Upper lobe of left lung (tissue), 6 donors: ENCODE measurements around the gene DLG2. TPM values are rescaled to one million over a fixed set of nuclear protein-coding genes. Genes with fewer than 3 reads are reported as not detected.

ENCODE experiments used
- ATAC-seq, 2 donors: fragments of 200-7000 bp; cut with Tn5 transposase; one replicate each; pipeline ENCODE4 v1.9.1; 2022; ENCODE audit warnings: mild to moderate bottlenecking in 2 of 2, moderate library complexity in 2 of 2; ENCODE audit not compliant: low FRiP score in 2 of 2
- DNase-seq, 2 donors: peaks; one replicate each; pipeline ENCODE4 v3.0.0-alpha.2; 2019 to 2020
- H3K27ac ChIP-seq, 4 donors: fragments of 200-600 bp; sonication (generic); one replicate each; pipeline ENCODE4 v1.5.1; 2016 to 2019
- H3K27me3 ChIP-seq, 4 donors: fragments of 200-600 bp; sonication (generic); one replicate each; pipeline ENCODE4 v1.5.1; 2017 to 2019
- H3K36me3 ChIP-seq, 4 donors: fragments of 200-600 bp; sonication (generic); one replicate each; pipeline ENCODE4 v1.5.1; 2016 to 2019
- H3K4me1 ChIP-seq, 4 donors: fragments of 200-600 bp; sonication (generic); one replicate each; pipeline ENCODE4 v1.5.1; 2018 to 2019
- H3K4me3 ChIP-seq, 4 donors: fragments of 200-600 bp; sonication (generic); one replicate each; pipeline ENCODE4 v1.5.1; 2017 to 2019; ENCODE audit warnings: mild to moderate bottlenecking in 2 of 4, moderate library complexity in 1 of 4
- H3K9me3 ChIP-seq, 4 donors: fragments of 200-600 bp; sonication (generic); one replicate each; pipeline ENCODE4 v1.5.1; 2018 to 2019
- EP300 ChIP-seq, 4 donors: sonication (generic); formaldehyde crosslinking; IDR thresholded peaks; one replicate each; pipeline ENCODE4 v1.5.1; 2017; ENCODE audit warnings: antibody characterized with exemption in 4 of 4, control low read depth in 2 of 4
- POLR2A ChIP-seq, 4 donors: fragments of 450-650 bp; IDR thresholded peaks; one replicate each; pipeline ENCODE4 v1.5.1; 2016 to 2017; ENCODE audit warnings: antibody characterized with exemption in 4 of 4, mild to moderate bottlenecking in 2 of 4
- POLR2AphosphoS5 ChIP-seq, 2 donors: sonication (generic); formaldehyde crosslinking; IDR thresholded peaks; one replicate each; pipeline ENCODE4 v1.5.1; 2017; ENCODE audit warnings: antibody characterized with exemption in 2 of 2
- WGBS, 2 donors: methylation state at CpG; one replicate each; pipeline ENCODE4 v1.1.5; 2017 to 2018; 5-methylcytosine and 5-hydroxymethylcytosine counted together
- total RNA-seq, 6 donors: library from RNA; depleted of rRNA in 4 of 6; stranded (reverse); fragments of >200 nt in 4 of 6; gene quantifications; one replicate each; pipeline versions ENCODE4 v1.1.0 to v1.2.1, GENCODE V29; 2016 to 2021
- TF ChIP-seq, protein P1 (sequence below), 6 experiments: fragments of 450-650 bp in 4 of 6; fragments of 200-600 bp in 2 of 6; sonication (generic) in 2 of 6; IDR thresholded peaks; one replicate each; pipeline ENCODE4 v1.5.1; 2016 to 2019; ENCODE audit warnings: antibody characterized with exemption in 6 of 6
- donor health status: DM: no; HTN: no; CAD: no; lungs with moderate emphysema.
- donor health status: DM: no; HTN: yes; CAD: no; lungs with severe emphysema.

The DLG2 gene
- total RNA-seq, 6 donors from 2014 or later = 3.4 to 37.7 (median 9.1) TPM

- TF ChIP-seq EP300 (IDR thresholded peaks at IDR 0.05) (no peak), POLR2A (IDR thresholded peaks at IDR 0.05) (no peak), POLR2AphosphoS5 (IDR thresholded peaks at IDR 0.05) (no peak)
- TF ChIP-seq, protein P1, sequence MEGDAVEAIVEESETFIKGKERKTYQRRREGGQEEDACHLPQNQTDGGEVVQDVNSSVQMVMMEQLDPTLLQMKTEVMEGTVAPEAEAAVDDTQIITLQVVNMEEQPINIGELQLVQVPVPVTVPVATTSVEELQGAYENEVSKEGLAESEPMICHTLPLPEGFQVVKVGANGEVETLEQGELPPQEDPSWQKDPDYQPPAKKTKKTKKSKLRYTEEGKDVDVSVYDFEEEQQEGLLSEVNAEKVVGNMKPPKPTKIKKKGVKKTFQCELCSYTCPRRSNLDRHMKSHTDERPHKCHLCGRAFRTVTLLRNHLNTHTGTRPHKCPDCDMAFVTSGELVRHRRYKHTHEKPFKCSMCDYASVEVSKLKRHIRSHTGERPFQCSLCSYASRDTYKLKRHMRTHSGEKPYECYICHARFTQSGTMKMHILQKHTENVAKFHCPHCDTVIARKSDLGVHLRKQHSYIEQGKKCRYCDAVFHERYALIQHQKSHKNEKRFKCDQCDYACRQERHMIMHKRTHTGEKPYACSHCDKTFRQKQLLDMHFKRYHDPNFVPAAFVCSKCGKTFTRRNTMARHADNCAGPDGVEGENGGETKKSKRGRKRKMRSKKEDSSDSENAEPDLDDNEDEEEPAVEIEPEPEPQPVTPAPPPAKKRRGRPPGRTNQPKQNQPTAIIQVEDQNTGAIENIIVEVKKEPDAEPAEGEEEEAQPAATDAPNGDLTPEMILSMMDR (IDR thresholded peaks at IDR 0.05) = no peak
- no peak for ATAC-seq
- DNase-seq = no peak
- no peaks in the 10 kb centered on the region for H3K4me1 ChIP-seq
- H3K9me3 ChIP-seq = no peaks in the 10 kb centered on the region
- no peak overlapping the region for H3K4me3 ChIP-seq
- no peak overlapping the region for H3K27ac ChIP-seq
- 84 to 93% methylated on average over 4 of the region's 4 CpGs for WGBS, 2 donors
- no peaks in the 10 kb centered on the region for H3K36me3 ChIP-seq
- no peaks in the 10 kb centered on the region for H3K27me3 ChIP-seq
These were observed 57.6 kb downstream of the DLG2 start for GRCh38 chr11:85569525-85569924.

DNA sequence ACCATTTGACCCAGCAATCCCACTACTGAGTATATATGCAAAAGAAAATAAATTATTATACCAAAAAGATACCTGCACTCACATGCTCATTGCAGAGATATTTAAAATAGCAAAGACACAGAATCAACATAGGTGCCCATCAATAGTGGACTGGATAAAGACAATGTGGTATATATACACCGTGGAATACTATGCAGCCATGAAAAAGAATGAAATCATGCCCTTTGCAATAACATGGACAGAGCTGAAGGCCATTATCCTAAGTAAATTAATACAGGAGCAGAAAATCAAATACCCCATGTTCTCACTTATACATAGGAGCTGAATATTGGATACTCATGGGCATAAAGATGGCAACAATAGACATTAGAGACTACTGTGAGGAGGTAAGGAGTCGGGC, 68.7 kb downstream of the DLG2 start:
- no peaks in the 10 kb centered on the region for H3K9me3 ChIP-seq
- H3K27me3 ChIP-seq = no peaks in the 10 kb centered on the region
- 87 to 91% methylated on average over 2 of the region's 2 CpGs for WGBS, 2 donors
- no peak for DNase-seq
- H3K36me3 ChIP-seq = no peaks in the 10 kb centered on the region
- H3K4me3 ChIP-seq = no peak overlapping the region
- TF ChIP-seq EP300 (IDR thresholded peaks at IDR 0.05) (no peak), POLR2A (IDR thresholded peaks at IDR 0.05) (no peak), POLR2AphosphoS5 (IDR thresholded peaks at IDR 0.05) (no peak)
- TF ChIP-seq, protein P1 (IDR thresholded peaks at IDR 0.05) = no peak
- ATAC-seq = no peak
- no peaks in the 10 kb centered on the region for H3K4me1 ChIP-seq
- H3K27ac ChIP-seq = no peak overlapping the region

- DNase-seq (no peak), ATAC-seq (no peak)
- Histone ChIP-seq H3K27me3 (no peaks in the 10 kb centered on the region), H3K27ac (no peak overlapping the region), H3K36me3 (no peaks in the 10 kb centered on the region), H3K4me1 (no peaks in the 10 kb centered on the region), H3K4me3 (no peak overlapping the region), H3K9me3 (no peaks in the 10 kb centered on the region)
- TF ChIP-seq POLR2AphosphoS5 (IDR thresholded peaks at IDR 0.05) (no peak), EP300 (IDR thresholded peaks at IDR 0.05) (no peak), POLR2A (IDR thresholded peaks at IDR 0.05) (no peak)
- TF ChIP-seq, protein P1 (IDR thresholded peaks at IDR 0.05) = no peak
- WGBS, 2 donors = 67 to 68% methylated on average over 1 of the region's 1 CpG
These were observed 75.3 kb downstream of the DLG2 start for GRCh38 chr11:85551881-85552280.

DNA sequence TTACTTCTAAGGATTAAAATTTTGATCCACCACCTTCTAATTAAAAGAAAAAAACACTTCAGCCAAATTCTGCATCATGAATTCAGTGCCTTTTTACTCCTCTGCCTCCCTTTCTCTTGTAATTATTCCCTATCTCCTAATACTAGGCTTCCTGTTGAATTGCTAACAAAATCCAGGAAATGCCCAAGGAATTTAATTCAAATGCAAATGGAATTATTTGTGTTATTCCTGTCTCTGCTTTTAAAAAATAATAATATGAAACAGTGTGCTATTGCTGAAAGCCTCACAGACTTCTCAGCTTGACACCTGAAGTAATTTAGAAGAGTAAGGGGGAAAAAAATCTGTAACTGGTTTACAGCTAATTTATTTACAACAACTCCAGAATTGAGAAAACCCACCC, 85.5 kb downstream of the DLG2 start:
- H3K9me3 ChIP-seq = peaks cover 0 to under 1% (median 0%) of the 10 kb centered on the region in 4 donors
- ATAC-seq (no peak), DNase-seq (no peak)
- H3K4me3 ChIP-seq = no peak overlapping the region
- H3K4me1 ChIP-seq = no peaks in the 10 kb centered on the region
- no peak overlapping the region for H3K27ac ChIP-seq
- peaks cover 0 to 3% (median 0%) of the 10 kb centered on the region in 4 donors for H3K36me3 ChIP-seq
- TF ChIP-seq EP300 (IDR thresholded peaks at IDR 0.05) (no peak), POLR2AphosphoS5 (IDR thresholded peaks at IDR 0.05) (no peak), POLR2A (IDR thresholded peaks at IDR 0.05) (no peak)
- TF ChIP-seq, protein P1 (IDR thresholded peaks at IDR 0.05) = no peak
- H3K27me3 ChIP-seq = no peaks in the 10 kb centered on the region

DNA sequence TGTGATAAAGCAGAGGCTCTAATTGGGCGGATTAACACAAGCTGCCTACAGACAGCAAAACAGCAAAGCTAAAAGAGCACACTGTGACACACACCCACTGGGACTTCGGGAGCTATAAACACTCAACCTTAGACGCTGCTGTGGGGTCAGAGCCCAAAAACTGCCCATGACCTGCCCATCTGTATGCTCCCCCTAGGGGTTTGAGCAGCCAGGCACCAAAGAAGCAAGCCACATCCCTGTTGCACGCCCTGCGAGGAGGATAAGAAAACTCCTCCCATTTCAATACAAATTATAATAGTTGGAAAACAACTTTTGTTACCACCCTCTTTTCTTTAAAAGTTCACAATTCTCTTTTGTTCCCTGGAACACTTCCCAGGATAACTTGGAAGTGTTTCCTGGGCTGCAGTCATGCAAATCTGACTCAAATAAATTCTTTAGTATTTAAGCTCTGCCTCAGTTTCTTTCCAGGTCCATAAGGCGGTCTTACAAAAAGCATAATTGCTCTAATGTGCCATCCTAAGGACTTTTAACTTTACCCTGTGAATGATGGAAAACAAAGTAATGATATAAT, 86.4 kb downstream of the DLG2 start:
- WGBS, 2 donors = 81 to 82% methylated on average over 6 of the region's 6 CpGs
- no peak for TF ChIP-seq EP300 (IDR thresholded peaks at IDR 0.05)
- no peak for TF ChIP-seq POLR2A (IDR thresholded peaks at IDR 0.05)
- TF ChIP-seq, protein P1 (IDR thresholded peaks at IDR 0.05) = no peak
- TF ChIP-seq POLR2AphosphoS5 (IDR thresholded peaks at IDR 0.05) = no peak
- DNase-seq = no peak

More for the DNA sequence above, 86.4 kb downstream of the DLG2 start:
- no peaks in the 10 kb centered on the region for H3K4me1 ChIP-seq
- H3K27me3 ChIP-seq = no peaks in the 10 kb centered on the region
- ATAC-seq = peak in 1 of 2 donors; percentile 35
- H3K9me3 ChIP-seq = peaks cover 0 to 5% (median 0%) of the 10 kb centered on the region in 4 donors
- peaks cover 0 to 3% (median 0%) of the 10 kb centered on the region in 4 donors for H3K36me3 ChIP-seq
- no peak overlapping the region for H3K27ac ChIP-seq
- no peak overlapping the region for H3K4me3 ChIP-seq
